Measurements from ENCODE around the gene MROH8.

Gene MROH8

DNA sequence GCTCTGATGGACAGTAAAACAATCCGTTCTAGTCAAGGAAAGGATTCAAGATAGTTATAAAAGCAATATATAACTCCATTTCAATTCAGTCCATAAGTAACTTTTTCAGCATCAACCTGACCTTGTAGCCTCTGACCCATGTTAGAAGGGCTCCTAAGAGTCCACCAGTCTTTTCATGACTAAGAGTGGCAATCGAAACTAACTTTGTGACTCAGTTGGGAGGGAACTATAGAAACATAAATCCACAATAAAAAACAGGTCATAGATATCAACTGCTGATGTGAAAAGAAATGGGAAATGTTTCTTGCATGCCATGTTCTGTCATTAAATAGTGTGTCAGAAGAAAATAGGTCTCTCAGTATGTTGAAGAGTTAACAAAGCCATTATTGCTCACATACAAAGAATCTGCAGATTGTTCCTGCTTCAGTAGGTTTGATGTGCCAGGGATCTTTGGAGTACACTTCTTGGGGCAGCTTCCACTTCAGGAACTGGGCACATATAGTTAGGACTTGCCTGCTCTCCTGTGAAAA lies 67.4 kb downstream of the MROH8 start:
- Histone ChIP-seq H3K4me2 (no peak overlapping the region), H3K9me3 (no peaks in the 10 kb centered on the region), H3K27ac (no peak overlapping the region), H3K9ac (no peak overlapping the region), H3K36me3 (no peaks in the 10 kb centered on the region), H4K20me1 (no peaks in the 10 kb centered on the region), H3K4me1 (peaks cover 7% of the 10 kb centered on the region), H3K4me3 (no peak overlapping the region), H3K27me3 (no peaks in the 10 kb centered on the region)
- TF ChIP-seq Cebpa-rat (IDR thresholded peaks at IDR 0.05) = no peak

GRCh38 chr20:37108676-37109075 lies 70.7 kb downstream of the MROH8 start:
- Histone ChIP-seq H3K9ac (no peak overlapping the region), H3K4me1 (peaks cover 7% of the 10 kb centered on the region), H3K27me3 (no peaks in the 10 kb centered on the region), H3K4me2 (no peak overlapping the region), H3K27ac (no peak overlapping the region), H3K36me3 (no peaks in the 10 kb centered on the region), H3K4me3 (no peak overlapping the region), H4K20me1 (no peaks in the 10 kb centered on the region), H3K9me3 (no peaks in the 10 kb centered on the region)
- TF ChIP-seq Cebpa-rat (IDR thresholded peaks at IDR 0.05) = no peak

DNA sequence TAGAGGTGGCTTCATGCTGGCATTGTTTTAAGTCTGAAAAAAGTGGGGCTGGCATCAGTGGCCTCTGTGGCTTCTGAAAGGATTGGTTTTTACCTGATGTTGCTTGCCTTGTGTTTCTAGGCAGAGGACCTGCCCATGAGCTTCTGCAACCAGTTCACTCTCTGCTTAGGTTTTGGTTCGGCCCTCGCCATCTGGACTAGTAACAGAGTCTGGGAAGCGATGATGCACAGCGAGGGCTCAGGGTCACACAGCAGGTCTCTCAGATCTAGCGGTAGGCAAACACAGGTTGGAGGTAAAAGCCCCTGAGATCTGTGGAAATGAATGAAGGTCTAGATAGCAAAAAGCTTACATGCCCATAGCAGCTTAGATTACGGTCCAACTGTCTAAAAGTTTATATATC lies 76.8 kb downstream of the MROH8 start:
- H3K9ac ChIP-seq = no peak overlapping the region
- H4K20me1 ChIP-seq = no peaks in the 10 kb centered on the region
- no peak for TF ChIP-seq Cebpa-rat (IDR thresholded peaks at IDR 0.05)

GRCh38 chr20:37096415-37097041 lies 82.8 kb downstream of the MROH8 start:
- Histone ChIP-seq H3K36me3 (peaks cover 25% of the 10 kb centered on the region), H3K4me2 (peak overlapping the region; percentile 82), H3K27me3 (no peaks in the 10 kb centered on the region), H4K20me1 (peaks cover 8% of the 10 kb centered on the region; the same call in 1 of the 2 replicates), H3K4me1 (peaks cover 31% of the 10 kb centered on the region), H3K27ac (peak overlapping the region; percentile 97), H3K9ac (peak overlapping the region; percentile 92), H3K9me3 (no peaks in the 10 kb centered on the region), H3K4me3 (peak overlapping the region; percentile 76)
- no peak for TF ChIP-seq Cebpa-rat (IDR thresholded peaks at IDR 0.05)

More for the DNA sequence above, 76.8 kb downstream of the MROH8 start:
- Histone ChIP-seq H3K27me3 (no peaks in the 10 kb centered on the region), H3K4me1 (no peaks in the 10 kb centered on the region), H3K4me3 (no peak overlapping the region), H3K4me2 (no peak overlapping the region), H3K27ac (no peak overlapping the region), H3K9me3 (no peaks in the 10 kb centered on the region), H3K36me3 (no peaks in the 10 kb centered on the region)

- TF ChIP-seq Cebpa-rat (IDR thresholded peaks at IDR 0.05) = no peak
- peak within 1 kb of the TSS; percentile 76 for H3K4me3 ChIP-seq
- peaks cover 15% of the 10 kb centered on the region; the same call in 1 of the 2 replicates for H4K20me1 ChIP-seq
- peak within 1 kb of the TSS; percentile 82 for H3K4me2 ChIP-seq
- H3K9me3 ChIP-seq = no peaks in the 10 kb centered on the region
- H3K27ac ChIP-seq = peak within 1 kb of the TSS; percentile 97
- H3K4me1 ChIP-seq = peaks cover 31% of the 10 kb centered on the region
- H3K36me3 ChIP-seq = peaks cover 33% of the 10 kb centered on the region
- H3K9ac ChIP-seq = peak within 1 kb of the TSS; percentile 92
- H3K27me3 ChIP-seq = no peaks in the 10 kb centered on the region
Observed at GRCh38 chr20:37095599-37096414, 83.5 kb downstream of the MROH8 start, which contains the start of gene RBL1. TSS of gene RBL1 (minus strand) at chr20:37095997. CDS start at chr20:37095928, 69 bp downstream.

DNA sequence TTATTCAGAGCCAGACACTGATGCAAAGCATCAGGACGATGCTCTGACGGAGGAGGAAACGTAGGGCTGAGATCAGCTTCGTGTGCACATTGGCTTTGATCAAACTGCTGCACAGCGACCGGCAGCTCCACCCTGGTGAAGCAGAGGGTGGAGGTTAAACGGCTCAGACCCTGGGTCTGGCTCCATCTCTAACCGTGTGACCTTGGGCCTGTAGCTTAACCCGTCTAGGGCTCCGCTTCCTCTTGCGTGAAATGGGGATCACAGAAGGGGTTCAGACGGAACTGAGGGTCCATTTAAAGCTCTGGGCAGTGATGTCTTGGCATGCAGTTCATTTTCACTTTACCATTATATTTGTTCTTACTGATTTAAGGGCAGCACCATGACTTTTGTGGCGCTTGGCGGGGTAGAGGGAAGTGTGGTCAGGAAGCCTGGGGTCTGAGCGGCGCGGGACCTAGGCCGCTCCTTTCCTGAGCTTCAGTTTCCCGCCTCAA lies 84.2 kb downstream of the MROH8 start:
- no peak for TF ChIP-seq Cebpa-rat (IDR thresholded peaks at IDR 0.05)
- H3K27me3 ChIP-seq = no peaks in the 10 kb centered on the region
- peak overlapping the region; percentile 82 for H3K4me2 ChIP-seq
- H4K20me1 ChIP-seq = peaks cover 21% of the 10 kb centered on the region; the same call in 1 of the 2 replicates
- H3K9ac ChIP-seq = peak overlapping the region; percentile 92
- H3K4me3 ChIP-seq = peak overlapping the region; percentile 76
- peaks cover 31% of the 10 kb centered on the region for H3K4me1 ChIP-seq
- peak overlapping the region; percentile 97 for H3K27ac ChIP-seq
- H3K9me3 ChIP-seq = no peaks in the 10 kb centered on the region
- H3K36me3 ChIP-seq = peaks cover 39% of the 10 kb centered on the region

DNA sequence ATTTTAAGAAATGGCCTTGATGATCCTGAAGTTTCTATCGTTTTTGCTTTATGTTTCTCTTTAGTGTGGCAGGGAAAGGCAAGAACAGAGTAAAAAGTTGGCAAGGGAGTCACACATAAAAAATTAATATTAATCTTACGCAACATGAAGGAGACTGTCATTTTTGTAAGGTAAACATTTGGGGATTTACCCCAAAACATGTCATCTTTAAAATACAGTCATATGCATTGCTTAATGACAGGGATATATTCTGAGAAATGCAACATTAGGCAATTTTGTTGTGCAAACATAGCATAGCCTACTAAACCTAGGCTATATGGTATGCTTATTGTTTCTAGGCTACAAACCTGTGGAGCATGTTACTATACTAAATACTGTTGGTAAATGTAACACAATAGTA lies 88.9 kb downstream of the MROH8 start:
- Histone ChIP-seq H3K27ac (no peak overlapping the region), H3K4me1 (peaks cover 23% of the 10 kb centered on the region), H3K4me3 (no peak overlapping the region), H3K9me3 (no peaks in the 10 kb centered on the region), H3K27me3 (no peaks in the 10 kb centered on the region), H4K20me1 (peaks cover 38% of the 10 kb centered on the region), H3K36me3 (peaks cover 87% of the 10 kb centered on the region), H3K9ac (no peak overlapping the region), H3K4me2 (no peak overlapping the region)
- no peak; the same call in 1 of the 2 replicates for TF ChIP-seq Cebpa-rat (IDR thresholded peaks at IDR 0.05)

DNA sequence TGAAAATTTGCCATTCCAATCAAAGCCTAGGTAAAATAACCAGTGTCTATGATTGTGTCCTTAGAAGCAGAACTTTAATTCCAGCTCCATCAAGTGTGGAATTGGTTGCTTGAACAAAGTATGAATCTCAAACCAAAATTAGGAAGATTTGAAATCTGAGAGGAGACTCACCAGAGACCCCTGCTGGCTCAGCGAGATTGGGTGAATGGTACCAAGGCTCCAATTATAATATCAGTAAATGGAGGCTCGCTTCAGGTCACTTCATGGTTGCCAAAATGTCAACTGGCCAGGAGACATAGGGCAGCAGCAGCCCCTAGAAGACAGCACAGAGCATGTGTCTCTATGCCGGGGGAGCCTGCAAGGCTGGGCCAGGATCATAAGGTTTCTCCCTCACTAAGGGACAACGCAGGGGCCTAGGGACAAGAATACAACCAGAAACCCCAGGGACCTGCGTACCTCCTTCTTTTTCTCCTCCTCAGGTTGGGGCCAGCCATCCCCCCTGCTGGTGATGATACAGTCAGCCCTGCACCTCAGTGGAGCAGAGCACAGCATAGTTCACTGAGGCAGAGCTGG lies 97.5 kb downstream of the MROH8 start:
- Histone ChIP-seq H3K9ac (no peak overlapping the region), H3K9me3 (peaks cover 7% of the 10 kb centered on the region; the same call in 1 of the 2 replicates), H3K27ac (no peak overlapping the region), H3K4me3 (no peak overlapping the region), H3K27me3 (no peaks in the 10 kb centered on the region), H3K36me3 (peaks cover 98% of the 10 kb centered on the region), H3K4me2 (no peak overlapping the region), H4K20me1 (no peaks in the 10 kb centered on the region), H3K4me1 (no peaks in the 10 kb centered on the region)
- TF ChIP-seq Cebpa-rat (IDR thresholded peaks at IDR 0.05) = no peak

GRCh38 chr20:37077009-37077408 lies 102.3 kb downstream of the MROH8 start:
- H3K4me2 ChIP-seq = no peak overlapping the region
- H3K36me3 ChIP-seq = peaks cover 99% of the 10 kb centered on the region
- no peak overlapping the region for H3K27ac ChIP-seq
- H3K9ac ChIP-seq = no peak overlapping the region
- H3K4me3 ChIP-seq = no peak overlapping the region
- peaks cover 32% of the 10 kb centered on the region for H3K9me3 ChIP-seq
- no peaks in the 10 kb centered on the region for H3K4me1 ChIP-seq
- no peaks in the 10 kb centered on the region for H4K20me1 ChIP-seq
- no peak for TF ChIP-seq Cebpa-rat (IDR thresholded peaks at IDR 0.05)
- H3K27me3 ChIP-seq = no peaks in the 10 kb centered on the region

Measured in BLaER1 (cell line).